Esophagus squamous epithelium (tissue), 4 donors: Measurements from ENCODE around the gene ANKHD1.

ENCODE experiments used
- POLR2A ChIP-seq, 4 donors: fragments of 450-650 bp; IDR thresholded peaks; one replicate each; pipeline ENCODE4 v1.6.1; 2017; ENCODE audit warnings: antibody characterized with exemption in 4 of 4, mild to moderate bottlenecking in 4 of 4, moderate library complexity in 3 of 4
- TF ChIP-seq, protein P1 (sequence below), 6 experiments: fragments of 450-650 bp in 4 of 6; fragments of 200-600 bp in 2 of 6; sonication (generic) in 2 of 6; IDR thresholded peaks; one replicate each; pipeline ENCODE4 v1.5.1; 2016 to 2019; ENCODE audit warnings: antibody characterized with exemption in 6 of 6, mild to moderate bottlenecking in 4 of 6, moderate library complexity in 4 of 6

DNA sequence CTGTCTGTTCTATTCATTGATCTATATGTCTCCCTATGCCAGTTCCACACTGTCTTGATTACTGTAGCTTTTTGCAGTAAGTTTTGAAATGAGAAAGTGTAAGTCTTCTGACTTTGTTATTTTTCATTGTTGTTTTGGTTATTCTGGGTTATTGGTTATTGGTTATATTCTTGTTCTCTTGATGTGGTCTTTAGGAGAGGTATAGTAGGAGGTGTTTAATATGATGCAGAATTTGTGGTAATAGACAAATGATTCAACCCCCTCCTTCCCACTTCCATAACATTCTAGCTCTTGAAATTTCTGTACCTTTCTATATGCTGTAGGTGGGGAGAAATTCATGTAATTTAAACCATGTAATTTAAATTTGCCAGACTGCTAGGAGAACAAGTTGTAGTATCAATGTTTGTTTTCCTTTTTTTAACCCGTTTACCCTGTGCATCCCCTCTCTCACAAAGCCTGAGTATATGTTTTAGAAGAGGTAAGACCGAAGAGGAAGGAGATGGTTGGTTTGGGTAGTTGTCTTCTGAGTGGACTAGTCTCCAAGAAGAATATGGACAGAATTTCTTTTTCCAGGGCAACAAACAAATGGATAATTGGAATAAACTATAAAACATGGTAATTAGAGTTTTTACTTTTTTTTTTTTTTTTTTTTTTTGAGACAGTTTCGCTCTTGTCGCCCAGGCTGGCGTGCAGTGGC is 19.2 kb downstream of the ANKHD1 start:
- TF ChIP-seq, protein P1, sequence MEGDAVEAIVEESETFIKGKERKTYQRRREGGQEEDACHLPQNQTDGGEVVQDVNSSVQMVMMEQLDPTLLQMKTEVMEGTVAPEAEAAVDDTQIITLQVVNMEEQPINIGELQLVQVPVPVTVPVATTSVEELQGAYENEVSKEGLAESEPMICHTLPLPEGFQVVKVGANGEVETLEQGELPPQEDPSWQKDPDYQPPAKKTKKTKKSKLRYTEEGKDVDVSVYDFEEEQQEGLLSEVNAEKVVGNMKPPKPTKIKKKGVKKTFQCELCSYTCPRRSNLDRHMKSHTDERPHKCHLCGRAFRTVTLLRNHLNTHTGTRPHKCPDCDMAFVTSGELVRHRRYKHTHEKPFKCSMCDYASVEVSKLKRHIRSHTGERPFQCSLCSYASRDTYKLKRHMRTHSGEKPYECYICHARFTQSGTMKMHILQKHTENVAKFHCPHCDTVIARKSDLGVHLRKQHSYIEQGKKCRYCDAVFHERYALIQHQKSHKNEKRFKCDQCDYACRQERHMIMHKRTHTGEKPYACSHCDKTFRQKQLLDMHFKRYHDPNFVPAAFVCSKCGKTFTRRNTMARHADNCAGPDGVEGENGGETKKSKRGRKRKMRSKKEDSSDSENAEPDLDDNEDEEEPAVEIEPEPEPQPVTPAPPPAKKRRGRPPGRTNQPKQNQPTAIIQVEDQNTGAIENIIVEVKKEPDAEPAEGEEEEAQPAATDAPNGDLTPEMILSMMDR (IDR thresholded peaks at IDR 0.05): no peak
- no peak for TF ChIP-seq POLR2A (IDR thresholded peaks at IDR 0.05)
